Suppressor macrophage treated with lipopolysaccharide for 4 hours (primary cell): ENCODE results near the gene SMARCA4.
"Not testable (repeated sequence)": the region's sequence is repeated elsewhere in the genome, so short reads cannot be mapped to it uniquely, and the experiment has no call there.

ENCODE experiments used
- DNase-seq: peaks from one replicate; pipeline ENCODE4 v3.0.0-alpha.2; 2020

SMARCA4 gene

DNA sequence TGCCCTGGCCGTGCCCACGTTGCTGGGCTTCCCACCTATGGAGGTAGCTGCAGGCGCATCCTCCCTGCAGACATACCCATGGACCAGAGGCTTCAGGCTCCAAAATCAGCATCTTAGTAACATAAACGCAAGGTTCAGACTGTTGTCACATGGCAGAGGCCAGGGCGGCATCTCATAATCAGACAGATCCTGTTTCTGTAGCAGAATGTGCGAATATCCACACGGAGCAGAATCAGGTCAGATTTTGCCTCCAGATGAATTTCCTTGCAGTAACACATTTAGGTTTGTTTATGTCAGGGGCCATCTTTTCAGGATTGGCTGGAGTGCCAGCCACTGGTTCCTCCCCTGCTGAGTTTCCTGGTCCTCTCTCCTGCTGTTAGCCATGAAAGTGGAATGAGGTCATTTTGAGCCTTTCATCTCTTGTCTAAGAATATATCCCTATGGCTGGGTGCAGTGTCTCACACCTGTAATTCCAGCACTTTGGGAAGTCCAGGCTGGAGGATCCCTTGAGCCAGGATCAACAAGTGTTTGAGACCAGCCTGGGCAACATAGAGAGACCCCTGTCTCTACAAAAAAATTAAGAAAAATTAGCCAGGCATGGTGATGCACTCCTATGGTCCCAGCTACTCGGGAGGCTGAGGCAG is 20.5 kb downstream of the SMARCA4 start:
- no peak for DNase-seq

DNA sequence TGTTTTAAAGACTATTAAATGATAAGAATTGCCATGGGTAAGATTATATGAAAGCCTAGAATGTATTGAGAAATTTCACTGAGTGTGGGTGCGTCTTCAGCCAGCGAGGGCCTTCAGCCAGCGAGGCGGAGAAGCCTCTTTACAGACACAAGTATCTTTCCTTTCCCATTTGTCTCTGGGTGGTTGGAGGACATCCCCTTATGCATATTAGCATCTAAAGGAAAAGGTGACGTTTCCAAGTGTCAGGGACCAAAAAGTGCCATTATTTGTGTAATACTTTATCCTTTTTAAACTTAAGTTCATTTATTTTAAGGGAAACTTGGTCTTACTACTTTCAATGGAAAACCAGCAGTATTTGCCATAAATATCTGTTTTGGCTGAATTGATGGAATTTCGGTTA is 22.2 kb downstream of the SMARCA4 start:
- DNase-seq: no peak

GRCh38 chr19:10984166-10984735 is 23.4 kb downstream of the SMARCA4 start:
- no peak for DNase-seq

DNA sequence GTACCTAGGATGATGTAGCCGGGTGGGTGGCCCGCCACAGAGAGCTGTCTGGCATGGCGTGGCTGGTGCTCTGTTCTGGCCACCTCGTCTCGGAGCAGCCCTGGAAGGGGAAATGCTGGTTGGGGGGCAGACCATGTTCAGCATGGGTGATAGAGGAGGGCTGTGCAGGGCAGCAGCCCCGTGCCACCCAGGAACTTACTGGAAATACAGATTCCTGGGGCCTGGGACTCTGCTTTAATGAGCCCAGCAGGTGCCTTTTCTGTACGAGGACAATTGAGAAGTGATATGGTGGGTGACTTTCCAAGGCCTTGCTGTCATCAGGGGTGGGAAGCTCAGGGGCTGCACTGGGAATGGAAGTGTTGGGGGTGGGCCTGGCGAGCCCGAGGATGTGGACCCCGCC is 24.7 kb downstream of the SMARCA4 start:
- no peak for DNase-seq

DNA sequence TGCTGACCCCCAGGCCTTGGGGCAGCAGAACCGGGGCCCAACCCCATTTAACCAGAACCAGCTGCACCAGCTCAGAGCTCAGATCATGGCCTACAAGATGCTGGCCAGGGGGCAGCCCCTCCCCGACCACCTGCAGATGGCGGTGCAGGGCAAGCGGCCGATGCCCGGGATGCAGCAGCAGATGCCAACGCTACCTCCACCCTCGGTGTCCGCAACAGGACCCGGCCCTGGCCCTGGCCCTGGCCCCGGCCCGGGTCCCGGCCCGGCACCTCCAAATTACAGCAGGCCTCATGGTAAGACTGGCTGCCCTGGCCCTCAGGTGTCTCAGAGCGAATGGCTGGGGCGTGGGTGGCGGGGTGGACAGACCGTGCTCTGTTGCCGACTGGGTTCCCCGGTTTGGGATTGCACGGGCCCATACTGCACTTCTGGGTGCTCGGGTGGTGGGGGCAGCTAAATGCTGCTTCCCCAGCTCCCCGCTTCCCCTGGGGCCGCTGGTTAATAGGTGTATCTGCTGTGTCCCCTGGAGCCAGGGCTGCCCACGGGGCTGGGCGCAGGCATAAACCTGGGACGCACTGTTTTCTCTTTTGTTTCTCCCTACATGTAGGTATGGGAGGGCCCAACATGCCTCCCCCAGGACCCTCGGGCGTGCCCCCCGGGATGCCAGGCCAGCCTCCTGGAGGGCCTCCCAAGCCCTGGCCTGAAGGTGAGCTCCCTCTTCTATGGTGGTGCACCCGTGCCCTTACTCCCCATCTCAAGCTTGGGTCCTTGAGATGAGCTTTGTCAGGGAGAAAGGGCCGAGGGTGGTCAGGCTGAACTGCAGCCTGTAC is 25.7 kb downstream of the SMARCA4 start:
- DNase-seq: no peak

GRCh38 chr19:10987571-10988297 is 26.9 kb downstream of the SMARCA4 start:
- DNase-seq: no peak

DNA sequence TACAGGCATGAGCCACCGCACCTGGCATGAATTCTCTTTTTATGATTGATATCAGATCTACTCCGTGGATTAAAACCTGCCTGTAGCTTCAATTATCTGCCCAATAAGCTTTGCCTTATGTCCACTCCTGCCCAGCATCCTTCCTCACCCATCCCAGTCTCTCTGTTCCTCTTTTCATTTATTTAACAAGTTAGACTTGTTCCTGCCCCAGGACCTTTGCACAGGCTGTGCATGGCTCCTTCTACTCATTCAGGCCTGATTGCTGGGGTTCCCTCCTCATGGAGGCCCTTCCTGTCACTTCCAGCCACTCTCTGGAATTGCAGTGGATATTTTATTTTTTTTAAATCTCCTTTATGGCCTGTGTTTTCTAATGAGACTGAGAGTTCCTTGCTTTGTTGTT is 27.6 kb downstream of the SMARCA4 start:
- no peak for DNase-seq

- no peak for DNase-seq
Measured at GRCh38 chr19:10988921-10989320, 28.1 kb downstream of the SMARCA4 start.

DNA sequence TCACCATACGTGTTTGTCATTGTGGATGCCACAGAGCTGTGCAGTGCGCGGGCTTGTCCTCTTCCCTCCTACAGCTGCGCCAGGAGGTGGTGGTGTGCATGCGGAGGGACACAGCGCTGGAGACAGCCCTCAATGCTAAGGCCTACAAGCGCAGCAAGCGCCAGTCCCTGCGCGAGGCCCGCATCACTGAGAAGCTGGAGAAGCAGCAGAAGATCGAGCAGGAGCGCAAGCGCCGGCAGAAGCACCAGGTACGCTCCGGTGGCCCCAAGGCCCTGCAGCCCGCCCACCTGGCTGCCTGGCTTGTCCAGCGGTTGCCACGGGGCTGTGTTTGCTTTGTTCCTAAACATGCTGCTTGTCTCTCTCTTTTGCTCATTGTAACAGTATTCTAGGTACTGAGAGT is 30.2 kb downstream of the SMARCA4 start:
- no peak for DNase-seq

- no peak for DNase-seq
Measured at GRCh38 chr19:10991521-10992081, 30.8 kb downstream of the SMARCA4 start.

DNA sequence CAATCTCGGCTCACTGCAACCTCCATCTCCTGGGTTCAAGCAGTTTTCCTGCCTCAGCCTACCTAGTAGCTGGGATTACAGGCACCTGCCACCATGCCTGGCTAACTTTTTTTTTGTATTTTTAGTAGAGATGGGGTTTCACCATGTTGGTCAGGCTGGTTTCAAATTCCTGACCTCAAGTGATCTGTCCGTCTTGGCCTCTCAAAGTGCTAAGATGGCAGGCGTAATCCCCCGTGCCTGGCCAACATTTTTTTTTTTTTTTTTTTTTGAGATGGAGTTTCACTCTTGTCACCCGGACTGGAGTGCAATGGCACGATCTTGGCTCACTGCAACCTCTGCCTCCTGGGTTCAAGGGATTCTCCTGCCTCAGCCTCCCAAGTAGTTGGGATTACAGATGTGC is 31.3 kb downstream of the SMARCA4 start:
- DNase-seq: not testable (repeated sequence)

DNA sequence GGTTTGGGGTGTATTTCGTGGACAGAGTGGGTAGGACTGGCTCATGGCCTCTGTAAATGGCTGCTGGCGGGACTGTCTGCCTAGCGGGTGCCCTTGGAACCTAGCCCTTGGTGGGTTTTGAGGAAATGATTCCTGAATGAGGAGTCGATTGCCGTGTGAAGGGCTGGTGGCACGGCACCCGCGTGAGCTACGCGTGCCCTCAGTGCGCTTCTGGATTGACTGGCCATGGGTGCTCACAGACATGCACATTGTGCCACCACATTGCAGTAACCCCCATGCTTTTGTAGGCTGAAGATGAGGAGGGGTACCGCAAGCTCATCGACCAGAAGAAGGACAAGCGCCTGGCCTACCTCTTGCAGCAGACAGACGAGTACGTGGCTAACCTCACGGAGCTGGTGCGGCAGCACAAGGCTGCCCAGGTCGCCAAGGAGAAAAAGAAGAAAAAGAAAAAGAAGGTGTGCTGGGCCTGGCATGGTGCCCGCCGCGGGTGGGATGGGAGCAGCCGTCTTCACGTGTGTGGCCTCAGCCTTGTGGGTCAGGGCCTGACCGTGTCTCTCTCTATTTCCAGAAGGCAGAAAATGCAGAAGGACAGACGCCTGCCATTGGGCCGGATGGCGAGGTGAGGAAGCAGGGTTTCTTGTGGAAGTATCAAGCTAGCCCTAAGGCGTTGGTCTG is 35.2 kb downstream of the SMARCA4 start:
- no peak for DNase-seq

DNA sequence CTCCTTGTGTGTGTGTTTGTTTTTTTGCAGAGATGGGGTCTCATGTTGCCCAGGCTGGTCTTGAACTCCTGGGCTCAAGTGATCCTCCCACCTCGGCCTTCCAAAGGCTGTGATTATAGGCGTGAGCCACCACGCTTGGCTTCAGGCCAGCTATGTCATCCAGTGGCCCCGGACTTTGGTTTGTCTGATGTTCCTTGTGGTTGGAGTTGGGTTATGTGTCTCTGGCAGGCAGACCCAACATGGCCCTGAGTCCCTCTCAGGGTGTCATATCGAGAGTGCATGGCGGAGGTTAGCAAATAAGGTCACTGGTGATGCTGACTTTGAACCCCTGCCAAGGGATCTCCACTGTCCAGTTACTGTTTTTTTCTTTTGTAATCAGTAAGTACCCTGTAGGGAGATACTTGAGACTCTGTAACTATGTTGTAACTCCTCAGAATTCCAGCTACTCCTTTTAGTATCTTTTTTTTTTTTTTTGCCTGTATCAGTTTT is 37.3 kb downstream of the SMARCA4 start:
- no peak for DNase-seq

DNA sequence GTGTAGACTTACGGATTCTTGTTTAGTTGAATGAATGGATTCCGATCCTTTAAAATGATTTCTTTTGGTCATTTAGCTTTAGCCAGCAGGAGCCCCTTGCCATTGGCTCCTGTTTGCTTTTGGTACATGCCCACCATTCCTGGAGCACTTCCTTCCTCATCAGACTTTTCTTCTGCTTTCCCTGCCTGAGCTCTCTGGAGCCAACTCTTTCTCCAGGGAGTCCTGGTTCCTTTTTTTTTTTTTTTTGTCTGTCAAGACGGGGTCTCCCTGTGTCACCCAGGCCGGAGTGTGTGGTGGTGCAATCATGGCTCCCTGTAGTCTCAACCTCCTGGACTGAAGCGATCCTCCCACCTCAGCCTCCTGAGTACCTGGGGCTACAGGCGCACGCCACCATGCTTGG is 37.8 kb downstream of the SMARCA4 start:
- no peak for DNase-seq

GRCh38 chr19:11005521-11005920 is 44.7 kb downstream of the SMARCA4 start:
- DNase-seq: no peak

DNA sequence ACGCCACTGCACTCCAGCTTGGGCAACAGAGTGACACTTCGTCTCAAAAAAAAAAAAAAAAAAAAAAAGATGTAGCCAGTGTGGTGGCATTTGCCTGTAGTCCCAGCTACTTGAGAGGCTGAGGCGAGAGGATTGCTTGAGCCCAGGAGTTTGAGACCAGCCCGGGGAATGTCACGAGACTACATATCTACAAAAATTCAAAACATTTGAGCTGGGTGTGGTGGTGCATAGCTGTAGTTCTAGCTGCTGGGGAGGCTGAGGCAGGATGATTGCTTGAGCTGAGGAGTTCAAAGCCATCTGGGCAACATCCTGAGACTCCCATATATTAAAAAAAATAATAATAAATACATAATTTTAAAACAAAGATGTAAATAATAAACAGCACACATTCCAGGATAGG is 46.6 kb downstream of the SMARCA4 start:
- DNase-seq: no peak

DNA sequence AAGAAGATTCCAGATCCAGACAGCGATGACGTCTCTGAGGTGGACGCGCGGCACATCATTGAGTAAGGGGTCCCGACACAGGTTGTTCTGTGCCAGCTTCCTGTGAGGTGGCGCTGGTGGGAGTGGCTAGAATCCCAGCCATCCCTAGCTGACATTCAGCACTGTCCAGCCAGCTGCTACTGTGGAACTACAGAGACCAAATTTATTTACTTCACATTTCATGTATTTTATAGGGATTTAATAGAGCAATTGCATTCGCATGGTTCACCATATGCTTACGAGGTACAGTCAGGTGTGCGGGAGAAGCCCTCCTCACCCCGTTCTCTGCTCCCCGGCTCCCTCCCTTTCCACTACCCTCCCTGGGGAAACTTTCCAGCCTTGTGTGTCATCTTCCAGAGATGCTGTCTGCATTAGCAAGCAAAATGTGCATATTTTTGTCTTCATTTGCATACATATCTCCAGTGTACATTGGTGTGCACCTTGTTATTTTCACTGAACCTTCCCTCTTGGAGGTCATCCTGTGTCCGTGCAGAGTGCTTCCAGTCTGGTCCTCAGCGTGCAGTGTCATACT is 47.2 kb downstream of the SMARCA4 start:
- no peak for DNase-seq

DNA sequence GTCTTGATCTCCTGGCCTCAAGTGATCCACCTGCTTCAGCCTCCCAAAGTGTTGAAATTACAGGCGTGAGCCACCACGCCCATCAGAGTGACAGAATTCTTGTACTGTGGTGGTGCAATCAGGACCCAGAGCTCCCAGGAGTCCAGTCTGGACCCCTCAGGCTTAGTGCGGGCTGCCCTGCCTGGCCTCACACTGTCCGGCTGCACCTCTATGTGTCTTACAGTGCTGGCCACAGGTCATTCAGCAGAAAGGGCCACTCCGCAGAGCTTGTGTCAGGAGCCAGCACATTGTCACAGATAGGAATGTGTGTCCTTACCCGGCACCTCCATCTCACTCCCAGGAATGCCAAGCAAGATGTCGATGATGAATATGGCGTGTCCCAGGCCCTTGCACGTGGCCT is 49.2 kb downstream of the SMARCA4 start:
- no peak for DNase-seq

DNA sequence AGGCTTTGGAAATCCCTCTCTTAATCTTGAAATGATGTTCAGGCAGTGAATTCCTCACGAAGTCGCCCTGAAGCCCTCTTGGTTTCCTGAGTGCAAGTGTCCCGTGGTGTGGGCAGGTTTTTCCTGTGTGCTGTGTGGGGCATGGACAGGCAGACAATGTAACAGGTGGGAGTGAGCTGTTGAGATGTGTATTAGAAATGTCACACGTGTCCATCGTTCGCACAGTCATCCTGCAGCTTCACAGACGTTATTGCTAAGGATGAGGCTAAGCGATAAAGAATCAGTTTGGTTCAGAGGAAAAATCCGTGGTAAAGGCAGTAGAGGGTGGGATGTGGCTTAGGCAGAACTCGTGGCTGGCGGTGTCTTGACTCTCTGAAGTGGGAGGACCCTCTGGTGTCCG is 51.7 kb downstream of the SMARCA4 start:
- DNase-seq: no peak

DNA sequence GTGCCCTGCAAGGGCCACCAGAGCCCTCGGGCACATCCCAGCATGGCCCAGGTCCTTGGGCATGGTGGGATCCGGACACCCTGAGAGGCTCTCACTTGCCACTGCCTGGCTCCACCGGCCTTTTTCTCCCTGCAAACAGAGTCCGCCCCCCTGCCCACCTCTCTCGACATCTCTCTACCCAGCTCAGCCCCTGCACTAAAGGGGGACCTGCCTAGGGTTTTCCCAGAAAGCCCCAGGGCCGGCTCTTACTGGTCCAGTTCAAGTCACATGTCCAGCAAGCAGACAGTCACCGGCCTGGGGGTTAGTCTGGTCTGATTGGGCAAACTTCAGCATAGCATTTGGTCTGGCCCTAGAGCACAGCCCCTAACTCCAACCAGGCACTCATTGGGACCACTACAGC is 52.9 kb downstream of the SMARCA4 start:
- DNase-seq: no peak

GRCh38 chr19:11014403-11014911 is 53.6 kb downstream of the SMARCA4 start:
- DNase-seq: no peak

DNA sequence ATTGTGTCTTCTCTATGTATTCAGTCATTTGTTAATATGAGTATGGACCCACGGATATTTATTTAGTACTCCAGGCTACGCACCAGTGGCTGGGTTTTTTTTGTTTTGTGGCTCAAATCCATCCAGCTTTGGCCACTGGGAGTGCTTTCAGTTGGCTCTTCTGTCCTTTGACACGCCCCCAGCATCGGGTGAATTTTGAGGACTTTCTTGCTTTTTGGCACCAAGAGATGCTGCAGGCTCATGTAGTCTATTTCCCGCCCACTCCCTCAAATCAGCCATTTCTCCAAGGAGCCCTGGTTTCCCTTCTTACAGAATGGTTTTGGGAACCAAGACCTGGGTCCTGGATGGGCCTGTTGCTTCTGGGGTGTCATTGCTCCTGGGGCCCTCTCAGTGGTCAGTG is 55.8 kb downstream of the SMARCA4 start:
- no peak for DNase-seq
